Endothelial cell of coronary artery (primary cell): Measurements from ENCODE around the gene KYNU. TPM values are rescaled to one million over a fixed set of nuclear protein-coding genes. Genes with fewer than 3 reads are reported as not detected.

Experiments used
- total RNA-seq: library from RNA; depleted of rRNA; stranded (reverse); fragments of >200 nt; gene quantifications from 2 replicates; pipeline ENCODE4 v1.2.3, GENCODE V29; 2014

KYNU gene
- total RNA-seq, result not detected in 2 replicates

GRCh38 chr2:142877216-142877838 lies at the start of gene KYNU:
KYNU (plus strand) TSS chr2:142877664; CDS start chr2:142885368, 7,704 bp downstream.

